ENCODE data around the gene CENPN. TPM values are rescaled to one million over a fixed set of nuclear protein-coding genes. Genes with fewer than 3 reads are reported as not detected.

The CENPN gene
- total and polyA plus RNA-seq, 10 of the 15 experiments (the other 5 are each of a cell fraction or from before 2014, with no cell fraction given): 39.8 to 143 (median 66.8) TPM

DNA sequence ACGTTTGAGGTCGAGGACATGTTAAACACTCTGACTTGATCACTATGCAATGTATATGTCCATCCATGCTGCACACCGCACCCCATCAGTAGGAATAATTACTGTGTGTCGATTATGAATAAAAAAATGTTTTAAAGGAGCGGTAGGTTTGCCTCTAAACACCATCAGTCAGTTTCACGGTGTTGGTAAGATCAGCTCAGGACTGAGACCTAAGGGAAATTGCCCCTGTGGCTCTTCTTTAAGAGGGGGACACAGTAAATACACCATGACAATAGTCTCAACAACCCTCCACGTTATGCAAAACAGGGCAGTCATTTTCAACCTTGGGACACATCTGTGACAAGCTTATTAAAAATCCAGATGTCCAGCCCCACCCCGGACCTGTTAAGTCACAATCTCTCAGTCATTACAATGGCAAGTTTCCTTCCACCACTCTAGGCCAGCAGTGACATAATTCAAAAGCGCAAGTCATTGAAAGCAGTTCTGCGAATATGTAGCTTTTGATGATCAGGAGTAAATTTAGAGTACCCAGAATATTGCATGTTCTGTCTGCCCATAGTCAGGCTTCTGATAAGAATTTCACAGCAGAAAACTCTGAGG lies 29.8 kb downstream of the CENPN start:
- no peaks in the 10 kb centered on the region for H4K20me1 ChIP-seq (ENCODE audit: control insufficient read depth, insufficient read depth)
- POLR2A ChIA-PET: interaction anchor here (0.6 to 5.9 kb wide), 4 partner anchors 31 to 112 kb away, joined by 4 to 25 read pairs (median 6); partner anchors contain the start of genes C16orf46, CENPN and CMC2
- CTCF ChIA-PET: interaction anchor here (0.7 to 5.0 kb wide), 10 partner anchors 9 to 702 kb away, joined by 3 to 67 read pairs (median 6); partner anchors contain the start of gene C16orf46
- no peak overlapping the region; the same call in 1 of the 2 replicates for H2AFZ ChIP-seq (ENCODE audit: control insufficient read depth, low read depth, low read length)
- TF ChIP-seq ZNF24 (IDR thresholded peaks at IDR 0.05): no peak
- TF ChIP-seq, protein P1, sequence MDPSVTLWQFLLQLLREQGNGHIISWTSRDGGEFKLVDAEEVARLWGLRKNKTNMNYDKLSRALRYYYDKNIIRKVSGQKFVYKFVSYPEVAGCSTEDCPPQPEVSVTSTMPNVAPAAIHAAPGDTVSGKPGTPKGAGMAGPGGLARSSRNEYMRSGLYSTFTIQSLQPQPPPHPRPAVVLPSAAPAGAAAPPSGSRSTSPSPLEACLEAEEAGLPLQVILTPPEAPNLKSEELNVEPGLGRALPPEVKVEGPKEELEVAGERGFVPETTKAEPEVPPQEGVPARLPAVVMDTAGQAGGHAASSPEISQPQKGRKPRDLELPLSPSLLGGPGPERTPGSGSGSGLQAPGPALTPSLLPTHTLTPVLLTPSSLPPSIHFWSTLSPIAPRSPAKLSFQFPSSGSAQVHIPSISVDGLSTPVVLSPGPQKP (IDR thresholded peaks at IDR 0.05; ENCODE audit: low read depth, low read length): no peak
- TF ChIP-seq CHD1 (IDR thresholded peaks at IDR 0.05; ENCODE audit: low read depth, low read length): no peak
- no peak for TF ChIP-seq PML (IDR thresholded peaks at IDR 0.05; ENCODE audit: low read length)
- TF ChIP-seq STAT1 (conservative IDR thresholded peaks at IDR 0.05): no peak
- no peaks in the 10 kb centered on the region for H3K9me3 ChIP-seq (replicated peaks; ENCODE audit: control insufficient read depth, insufficient read depth, low read length)
- SMC1A ChIA-PET (ENCODE audit: uncharacterized antibody, unreplicated experiment): interaction anchor here (0.8 to 1.5 kb wide), 4 partner anchors 14 to 744 kb away, joined by 3 read pairs; partner anchors contain the start of gene C16orf46
- DNase-seq (ENCODE audit: low read depth, low spot score) (no peak), FAIRE-seq (peak; percentile 77), ATAC-seq (peak; percentile 15)
- no peaks in the 10 kb centered on the region for H3K36me3 ChIP-seq (ENCODE audit: control insufficient read depth in 2 of 2, insufficient read depth in 2 of 2, low read length in 1 of 2)
- no peaks in the 10 kb centered on the region for H3K4me1 ChIP-seq (ENCODE audit: control insufficient read depth, insufficient read depth, low read length)
- peaks cover 13% of the 10 kb centered on the region for H3K79me2 ChIP-seq (ENCODE audit: control insufficient read depth, insufficient read depth, low read length)
- H3K27ac ChIP-seq (ENCODE audit: control insufficient read depth, insufficient read depth): no peak overlapping the region
- in situ Hi-C loops (cut with MboI) (no loop called here), intact Hi-C loops (cut with micrococcal nuclease; ENCODE audit: unreplicated experiment) (loop anchor here (2.0 kb wide), 1 partner anchor 40 kb away; the partner anchor contains the start of gene C16orf46)
- H3K4me2 ChIP-seq (ENCODE audit: control insufficient read depth, insufficient read depth): peak overlapping the region; percentile 84
- peak overlapping the region; percentile 76; the same call in 1 of the 2 replicates for H3K9ac ChIP-seq (ENCODE audit: control insufficient read depth, insufficient read depth, low read length)
- WGBS (ENCODE audit: insufficient coverage, insufficient replicate concordance, low lambda C conversion rate, missing lambda C conversion rate): 35% methylated on average over 10 of the region's 10 CpGs
- H3K27me3 ChIP-seq (replicated peaks in 1 of 2; ENCODE audit: control insufficient read depth in 2 of 2, insufficient read depth in 2 of 2, low read length in 1 of 2): no peaks in the 10 kb centered on the region
- peak overlapping the region; percentile 81 for H3K4me3 ChIP-seq
- RAD21 ChIA-PET (ENCODE audit: unreplicated experiment): interaction anchor here (1.0 to 3.4 kb wide), 6 partner anchors 32 to 105 kb away, joined by 3 to 20 read pairs (median 5); partner anchors contain the start of gene C16orf46
- TSS peak; percentile 58 for BruUV-seq (replicated peaks)

Measured in GM12878 (cell line).